Measurements from ENCODE around the gene CHN1.

CHN1 gene

DNA sequence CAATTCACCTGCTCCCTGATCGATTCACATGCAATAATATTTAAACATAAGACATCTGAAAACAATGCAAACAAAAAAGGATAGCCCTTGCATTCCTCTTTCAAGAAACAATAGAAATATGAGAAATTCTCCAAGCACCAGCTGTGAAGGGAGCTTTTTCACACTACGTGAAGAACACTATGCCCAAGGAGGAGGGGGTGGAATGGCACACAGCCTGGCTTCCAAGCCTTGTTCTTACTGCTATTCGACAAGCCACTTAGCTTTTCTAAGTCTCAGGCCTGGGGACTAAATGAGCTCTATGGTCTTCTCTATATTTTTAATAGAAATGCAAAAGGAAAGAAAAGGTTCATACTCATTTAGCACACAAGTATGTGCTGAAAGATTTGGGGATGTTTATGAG is 148.7 kb downstream of the CHN1 start:
- no peaks in the 10 kb centered on the region for H3K79me2 ChIP-seq (ENCODE audit: insufficient read depth, low read depth)
- no peak overlapping the region for H3K4me3 ChIP-seq (IDR thresholded peaks at IDR 0.05; ENCODE audit: insufficient read depth, low read depth, low read length)
- TF ChIP-seq, protein P1, sequence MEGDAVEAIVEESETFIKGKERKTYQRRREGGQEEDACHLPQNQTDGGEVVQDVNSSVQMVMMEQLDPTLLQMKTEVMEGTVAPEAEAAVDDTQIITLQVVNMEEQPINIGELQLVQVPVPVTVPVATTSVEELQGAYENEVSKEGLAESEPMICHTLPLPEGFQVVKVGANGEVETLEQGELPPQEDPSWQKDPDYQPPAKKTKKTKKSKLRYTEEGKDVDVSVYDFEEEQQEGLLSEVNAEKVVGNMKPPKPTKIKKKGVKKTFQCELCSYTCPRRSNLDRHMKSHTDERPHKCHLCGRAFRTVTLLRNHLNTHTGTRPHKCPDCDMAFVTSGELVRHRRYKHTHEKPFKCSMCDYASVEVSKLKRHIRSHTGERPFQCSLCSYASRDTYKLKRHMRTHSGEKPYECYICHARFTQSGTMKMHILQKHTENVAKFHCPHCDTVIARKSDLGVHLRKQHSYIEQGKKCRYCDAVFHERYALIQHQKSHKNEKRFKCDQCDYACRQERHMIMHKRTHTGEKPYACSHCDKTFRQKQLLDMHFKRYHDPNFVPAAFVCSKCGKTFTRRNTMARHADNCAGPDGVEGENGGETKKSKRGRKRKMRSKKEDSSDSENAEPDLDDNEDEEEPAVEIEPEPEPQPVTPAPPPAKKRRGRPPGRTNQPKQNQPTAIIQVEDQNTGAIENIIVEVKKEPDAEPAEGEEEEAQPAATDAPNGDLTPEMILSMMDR (conservative IDR thresholded peaks at IDR 0.05; ENCODE audit: low read depth, low read length), result no peak
- no peak overlapping the region for H3K4me2 ChIP-seq
- no peak overlapping the region for H2AFZ ChIP-seq (ENCODE audit: low read depth)
- H3K36me3 ChIP-seq (ENCODE audit: insufficient read depth), result no peaks in the 10 kb centered on the region
- no peak overlapping the region for H3K27ac ChIP-seq
- no peaks in the 10 kb centered on the region for H4K20me1 ChIP-seq (ENCODE audit: insufficient read depth)
- no peak overlapping the region for H3K9ac ChIP-seq
- no peaks in the 10 kb centered on the region for H3K4me1 ChIP-seq (ENCODE audit: low read depth, poor library complexity, severe bottlenecking)
- H3K27me3 ChIP-seq (ENCODE audit: insufficient read depth, low read depth), result no peaks in the 10 kb centered on the region

- TF ChIP-seq, protein P1 (conservative IDR thresholded peaks at IDR 0.05; ENCODE audit: low read depth, low read length), result no peak
- H3K27me3 ChIP-seq (ENCODE audit: insufficient read depth, low read depth), result no peaks in the 10 kb centered on the region
- no peak overlapping the region for H3K27ac ChIP-seq
- H3K4me2 ChIP-seq, result no peak overlapping the region
- no peak overlapping the region for H3K9ac ChIP-seq
- no peaks in the 10 kb centered on the region for H3K4me1 ChIP-seq (ENCODE audit: low read depth, poor library complexity, severe bottlenecking)
- H4K20me1 ChIP-seq (ENCODE audit: insufficient read depth), result no peaks in the 10 kb centered on the region
- no peaks in the 10 kb centered on the region for H3K36me3 ChIP-seq (ENCODE audit: insufficient read depth)
- H2AFZ ChIP-seq (ENCODE audit: low read depth), result no peak overlapping the region
- H3K79me2 ChIP-seq (ENCODE audit: insufficient read depth, low read depth), result no peaks in the 10 kb centered on the region
- no peak overlapping the region for H3K4me3 ChIP-seq (IDR thresholded peaks at IDR 0.05; ENCODE audit: insufficient read depth, low read depth, low read length)
Measured at GRCh38 chr2:174846941-174847938, 157.9 kb downstream of the CHN1 start.

DNA sequence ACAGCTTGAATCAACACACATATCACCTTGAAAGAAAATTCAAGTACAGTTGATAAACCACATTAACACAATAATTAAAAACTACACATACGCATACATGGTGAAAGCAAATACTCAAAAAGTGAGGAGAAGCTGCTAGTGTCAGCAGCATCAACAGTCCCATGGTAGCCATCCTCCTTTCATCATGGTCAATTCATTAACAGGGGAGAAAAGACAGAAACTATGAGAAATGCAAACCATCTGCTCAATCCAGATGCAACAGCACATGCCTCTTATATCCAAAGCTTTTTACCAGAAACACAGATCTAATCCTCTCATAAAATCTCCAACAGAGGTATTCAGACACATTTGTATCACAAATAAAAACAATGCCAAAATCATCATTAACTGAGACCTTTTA is 159.0 kb downstream of the CHN1 start:
- H3K27ac ChIP-seq, result no peak overlapping the region

DNA sequence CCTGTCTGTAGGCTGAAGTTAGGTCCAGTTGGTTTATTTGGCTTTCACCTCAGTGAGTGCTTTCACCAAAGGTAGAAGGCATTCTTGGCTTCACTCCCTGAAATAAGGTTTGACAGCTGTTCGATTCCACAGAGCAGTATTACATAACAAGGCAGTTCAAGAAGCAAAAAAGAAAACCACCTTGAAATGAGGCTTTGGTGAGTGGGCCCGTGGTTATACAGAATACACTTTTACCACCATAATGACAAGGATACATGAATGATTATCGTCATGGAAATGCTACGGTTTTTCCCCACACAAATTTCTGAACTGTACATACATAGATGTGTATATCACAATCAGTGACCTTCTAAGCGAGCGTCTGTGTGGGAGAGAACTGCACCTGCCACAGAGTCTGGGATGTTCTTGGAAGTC is 160.9 kb downstream of the CHN1 start:
- H3K36me3 ChIP-seq (ENCODE audit: insufficient read depth), result no peaks in the 10 kb centered on the region
- TF ChIP-seq, protein P1 (conservative IDR thresholded peaks at IDR 0.05; ENCODE audit: low read depth, low read length), result no peak
- no peak overlapping the region for H3K27ac ChIP-seq
- no peaks in the 10 kb centered on the region for H3K4me1 ChIP-seq (ENCODE audit: low read depth, poor library complexity, severe bottlenecking)
- H3K27me3 ChIP-seq (ENCODE audit: insufficient read depth, low read depth), result no peaks in the 10 kb centered on the region
- no peaks in the 10 kb centered on the region for H4K20me1 ChIP-seq (ENCODE audit: insufficient read depth)
- H2AFZ ChIP-seq (ENCODE audit: low read depth), result no peak overlapping the region
- H3K9ac ChIP-seq, result no peak overlapping the region
- no peak overlapping the region for H3K4me3 ChIP-seq (IDR thresholded peaks at IDR 0.05; ENCODE audit: insufficient read depth, low read depth, low read length)
- H3K79me2 ChIP-seq (ENCODE audit: insufficient read depth, low read depth), result no peaks in the 10 kb centered on the region
- H3K4me2 ChIP-seq, result no peak overlapping the region

More for the DNA sequence above, 159.0 kb downstream of the CHN1 start:
- Histone ChIP-seq H3K36me3 (ENCODE audit: insufficient read depth) (no peaks in the 10 kb centered on the region), H3K4me2 (no peak overlapping the region), H2AFZ (ENCODE audit: low read depth) (no peak overlapping the region), H3K27me3 (ENCODE audit: insufficient read depth, low read depth) (no peaks in the 10 kb centered on the region), H3K4me3 (IDR thresholded peaks at IDR 0.05; ENCODE audit: insufficient read depth, low read depth, low read length) (no peak overlapping the region), H3K79me2 (ENCODE audit: insufficient read depth, low read depth) (no peaks in the 10 kb centered on the region), H4K20me1 (ENCODE audit: insufficient read depth) (no peaks in the 10 kb centered on the region), H3K9ac (no peak overlapping the region), H3K4me1 (ENCODE audit: low read depth, poor library complexity, severe bottlenecking) (no peaks in the 10 kb centered on the region)
- TF ChIP-seq, protein P1 (conservative IDR thresholded peaks at IDR 0.05; ENCODE audit: low read depth, low read length), result no peak

All from KMS-11 (cell line).